8988T (cell line): ENCODE measurements around the gene ELP4.

Experiments
- DNase-seq: peaks from one replicate; pipeline ENCODE4 v3.0.0; 2011

The ELP4 gene

DNA sequence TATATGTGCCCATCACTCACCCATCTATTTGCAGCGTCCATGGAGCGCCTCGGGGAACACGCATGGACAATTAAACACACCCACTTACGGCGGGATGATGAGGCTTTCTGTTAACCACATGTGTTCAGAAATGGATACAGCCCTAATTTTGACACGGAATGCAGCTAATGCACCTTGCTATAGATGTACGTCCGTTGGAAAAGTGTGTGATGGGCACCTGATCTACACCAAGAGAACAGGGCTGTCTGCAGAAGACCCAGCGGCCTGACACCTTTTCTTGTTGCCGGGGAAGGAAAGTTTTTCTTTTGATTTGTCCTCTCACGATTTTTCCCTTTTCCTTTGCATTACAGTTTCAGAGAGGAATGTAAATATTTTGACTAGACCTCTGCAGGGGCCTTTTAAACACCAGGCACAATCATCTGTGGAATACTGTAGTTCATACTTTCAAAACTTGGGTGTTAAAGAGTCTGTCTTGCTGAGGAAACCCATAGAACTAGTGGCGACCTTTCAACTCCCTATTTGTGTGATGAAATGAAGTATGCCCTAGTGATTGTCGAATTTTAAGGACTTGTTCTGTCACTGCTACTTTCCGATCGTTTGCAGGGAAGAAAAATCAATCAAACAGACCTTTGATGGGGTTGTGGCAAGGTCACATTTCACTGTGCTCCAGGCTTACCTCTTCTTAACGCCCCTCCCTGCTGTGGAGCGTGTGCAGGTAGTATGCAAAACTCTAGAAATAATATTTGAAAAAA is 318.1 kb downstream of the ELP4 start:
- peak; percentile 27 for DNase-seq

DNA sequence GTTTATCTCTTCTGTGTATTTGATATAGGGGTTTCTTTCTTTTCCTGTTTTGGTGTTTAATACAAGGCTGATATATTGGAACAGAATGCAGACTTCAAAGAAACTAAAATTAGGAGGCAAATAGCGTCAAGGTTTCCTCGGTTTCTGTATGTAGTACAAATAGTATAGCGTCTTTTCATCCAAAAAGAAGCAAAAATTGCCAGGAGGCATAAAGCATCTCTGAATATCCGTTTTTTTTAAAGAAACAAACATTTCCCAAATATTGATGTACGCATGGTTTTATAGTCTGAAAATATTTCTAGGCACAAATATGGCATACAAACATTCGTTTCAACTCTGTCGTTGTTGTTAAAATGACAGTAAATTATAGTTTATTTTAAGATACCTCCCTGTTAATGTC is 318.6 kb downstream of the ELP4 start:
- DNase-seq, result no peak

DNA sequence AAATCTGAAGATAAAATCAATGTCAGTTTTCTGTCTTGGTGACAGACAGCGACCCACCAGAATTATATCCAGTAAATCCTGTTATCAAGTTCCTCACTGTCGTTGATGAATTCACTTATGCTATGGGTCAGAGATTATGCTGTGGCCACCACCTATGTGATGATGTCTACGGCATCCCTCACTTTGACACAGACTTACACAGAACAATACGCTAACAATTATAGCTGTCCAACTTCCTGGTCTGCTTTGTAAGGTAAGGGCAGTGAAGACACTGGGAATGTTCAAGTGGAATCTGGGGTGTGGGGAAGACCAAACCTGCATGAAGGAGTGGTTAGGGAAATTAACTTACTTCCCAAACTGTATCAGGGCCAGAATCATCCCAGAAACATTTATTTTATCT is 320.8 kb downstream of the ELP4 start:
- no peak for DNase-seq

DNA sequence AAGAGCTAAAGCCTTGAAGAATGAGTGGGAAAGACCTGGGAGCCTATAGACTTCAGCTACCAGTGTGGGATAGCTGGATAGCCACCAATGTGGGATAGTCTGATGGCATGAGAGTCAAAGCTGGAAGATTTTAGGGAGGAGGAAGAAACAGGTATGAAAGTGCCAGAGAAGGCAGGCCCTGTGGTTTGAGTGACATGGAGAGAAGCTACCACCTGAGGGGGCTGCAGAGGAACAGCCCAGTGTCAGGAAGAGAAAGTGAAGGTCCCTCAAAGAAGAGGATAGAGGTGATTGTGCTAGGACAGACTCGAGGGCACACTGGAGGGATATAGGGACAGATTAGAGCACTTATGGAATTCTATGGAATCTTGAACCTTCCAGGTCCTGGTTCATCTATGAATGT is 324.7 kb downstream of the ELP4 start:
- DNase-seq, result no peak
